Activated naive CD8-positive, alpha-beta T cell (primary cell): Measurements from ENCODE around the gene GPRIN2.
"Not testable (repeated sequence)": the region's sequence is repeated elsewhere in the genome, so short reads cannot be mapped to it uniquely, and the experiment has no call there.

Source experiments
- H3K27ac Mint-ChIP-seq: one replicate; pipeline ENCODE4 v1.8.0; 2021; ENCODE audit warnings: mixed read lengths
- H3K27me3 Mint-ChIP-seq: one replicate; pipeline ENCODE4 v1.8.0; 2021; ENCODE audit warnings: mixed read lengths
- H3K36me3 Mint-ChIP-seq: one replicate; pipeline ENCODE4 v1.8.0; 2021; ENCODE audit warnings: mixed read lengths
- H3K4me1 Mint-ChIP-seq: one replicate; pipeline ENCODE4 v1.8.0; 2021; ENCODE audit warnings: low read depth, mixed read lengths
- H3K4me3 Mint-ChIP-seq: one replicate; pipeline ENCODE4 v1.8.0; 2021; ENCODE audit warnings: mild to moderate bottlenecking, mixed read lengths
- H3K9me3 Mint-ChIP-seq: one replicate; pipeline ENCODE4 v1.8.0; 2021; ENCODE audit warnings: low read depth, mixed read lengths

The GPRIN2 gene

GRCh38 chr10:46556515-46557318 lies at the start of gene GPRIN2:
GPRIN2 (minus strand) TSS chr10:46556658; CDS start chr10:46550736, 5,922 bp downstream.
- H3K27me3 Mint-ChIP-seq: peaks cover 3% of the 10 kb centered on the region
- no peaks in the 10 kb centered on the region for H3K36me3 Mint-ChIP-seq
- H3K27ac Mint-ChIP-seq: no peak within 1 kb of the TSS
- peaks cover 5% of the 10 kb centered on the region for H3K4me1 Mint-ChIP-seq
- no peaks in the 10 kb centered on the region for H3K9me3 Mint-ChIP-seq
- peak within 1 kb of the TSS; percentile 81 for H3K4me3 Mint-ChIP-seq

GRCh38 chr10:46600516-46600915 lies 44.1 kb upstream of the GPRIN2 start:
- not testable (repeated sequence) for H3K9me3 Mint-ChIP-seq, H3K27me3 Mint-ChIP-seq, H3K27ac Mint-ChIP-seq, H3K36me3 Mint-ChIP-seq, H3K4me1 Mint-ChIP-seq, H3K4me3 Mint-ChIP-seq

GRCh38 chr10:46597616-46598246 lies 41.3 kb upstream of the GPRIN2 start:
- H3K27ac Mint-ChIP-seq, H3K9me3 Mint-ChIP-seq, H3K4me1 Mint-ChIP-seq, H3K36me3 Mint-ChIP-seq, H3K27me3 Mint-ChIP-seq: not testable (repeated sequence)
- peak overlapping the region; percentile 30 for H3K4me3 Mint-ChIP-seq

GRCh38 chr10:46596570-46596969 lies 40.1 kb upstream of the GPRIN2 start:
- not testable (repeated sequence) for H3K36me3 Mint-ChIP-seq, H3K4me1 Mint-ChIP-seq, H3K4me3 Mint-ChIP-seq, H3K27me3 Mint-ChIP-seq, H3K27ac Mint-ChIP-seq, H3K9me3 Mint-ChIP-seq

- not testable (repeated sequence) for H3K27ac Mint-ChIP-seq, H3K36me3 Mint-ChIP-seq
Measured at GRCh38 chr10:46594453-46595063, 38.1 kb upstream of the GPRIN2 start.

GRCh38 chr10:46593307-46593706 lies 36.8 kb upstream of the GPRIN2 start:
- H3K27me3 Mint-ChIP-seq, H3K36me3 Mint-ChIP-seq, H3K9me3 Mint-ChIP-seq, H3K4me1 Mint-ChIP-seq, H3K4me3 Mint-ChIP-seq, H3K27ac Mint-ChIP-seq: not testable (repeated sequence)

More at GRCh38 chr10:46594453-46595063, 38.1 kb upstream of the GPRIN2 start:
- not testable (repeated sequence) for H3K4me3 Mint-ChIP-seq, H3K4me1 Mint-ChIP-seq, H3K27me3 Mint-ChIP-seq, H3K9me3 Mint-ChIP-seq

- not testable (repeated sequence) for H3K4me3 Mint-ChIP-seq, H3K27ac Mint-ChIP-seq, H3K27me3 Mint-ChIP-seq, H3K9me3 Mint-ChIP-seq, H3K4me1 Mint-ChIP-seq, H3K36me3 Mint-ChIP-seq
Measured at GRCh38 chr10:46591053-46591452, 34.6 kb upstream of the GPRIN2 start.

- not testable (repeated sequence) for H3K4me3 Mint-ChIP-seq, H3K27me3 Mint-ChIP-seq, H3K36me3 Mint-ChIP-seq, H3K9me3 Mint-ChIP-seq, H3K27ac Mint-ChIP-seq, H3K4me1 Mint-ChIP-seq
Measured at GRCh38 chr10:46589589-46589988, 33.1 kb upstream of the GPRIN2 start.

- not testable (repeated sequence) for H3K4me1 Mint-ChIP-seq, H3K27ac Mint-ChIP-seq, H3K36me3 Mint-ChIP-seq, H3K9me3 Mint-ChIP-seq, H3K4me3 Mint-ChIP-seq, H3K27me3 Mint-ChIP-seq
Measured at GRCh38 chr10:46588221-46588620, 31.8 kb upstream of the GPRIN2 start.

GRCh38 chr10:46587546-46587945 lies 31.1 kb upstream of the GPRIN2 start:
- H3K9me3 Mint-ChIP-seq, H3K4me3 Mint-ChIP-seq, H3K27ac Mint-ChIP-seq, H3K27me3 Mint-ChIP-seq, H3K4me1 Mint-ChIP-seq, H3K36me3 Mint-ChIP-seq: not testable (repeated sequence)

GRCh38 chr10:46585246-46585645 lies 28.8 kb upstream of the GPRIN2 start:
- H3K27ac Mint-ChIP-seq, H3K36me3 Mint-ChIP-seq, H3K4me3 Mint-ChIP-seq, H3K27me3 Mint-ChIP-seq, H3K4me1 Mint-ChIP-seq, H3K9me3 Mint-ChIP-seq: not testable (repeated sequence)

GRCh38 chr10:46584196-46584595 lies 27.7 kb upstream of the GPRIN2 start:
- not testable (repeated sequence) for H3K4me3 Mint-ChIP-seq, H3K27me3 Mint-ChIP-seq, H3K9me3 Mint-ChIP-seq

GRCh38 chr10:46582568-46582967 lies 26.1 kb upstream of the GPRIN2 start:
- H3K27me3 Mint-ChIP-seq, H3K36me3 Mint-ChIP-seq, H3K4me3 Mint-ChIP-seq, H3K4me1 Mint-ChIP-seq, H3K27ac Mint-ChIP-seq, H3K9me3 Mint-ChIP-seq: not testable (repeated sequence)

More at GRCh38 chr10:46584196-46584595, 27.7 kb upstream of the GPRIN2 start:
- H3K27ac Mint-ChIP-seq, H3K36me3 Mint-ChIP-seq, H3K4me1 Mint-ChIP-seq: not testable (repeated sequence)

GRCh38 chr10:46581997-46582396 lies 25.5 kb upstream of the GPRIN2 start:
- not testable (repeated sequence) for H3K4me3 Mint-ChIP-seq, H3K9me3 Mint-ChIP-seq, H3K4me1 Mint-ChIP-seq, H3K36me3 Mint-ChIP-seq, H3K27me3 Mint-ChIP-seq, H3K27ac Mint-ChIP-seq

- not testable (repeated sequence) for H3K27ac Mint-ChIP-seq, H3K36me3 Mint-ChIP-seq, H3K9me3 Mint-ChIP-seq, H3K4me3 Mint-ChIP-seq, H3K27me3 Mint-ChIP-seq, H3K4me1 Mint-ChIP-seq
Measured at GRCh38 chr10:46579378-46579777, 22.9 kb upstream of the GPRIN2 start.
